Tibial nerve (tissue), 4 donors: ENCODE data around the gene CFC1.
"Not testable (repeated sequence)": the region's sequence is repeated elsewhere in the genome, so short reads cannot be mapped to it uniquely, and the experiment has no call there.

Source experiments
- EP300 ChIP-seq, 2 donors: sonication (generic); formaldehyde crosslinking; IDR thresholded peaks; one replicate each; pipeline ENCODE4 v1.6.1; 2017; ENCODE audit warnings: antibody characterized with exemption in 2 of 2, mild to moderate bottlenecking in 1 of 2
- POLR2A ChIP-seq, 2 donors: fragments of 450-650 bp; IDR thresholded peaks; one replicate each; pipeline ENCODE4 v1.6.1; 2017; ENCODE audit warnings: antibody characterized with exemption in 2 of 2, mild to moderate bottlenecking in 2 of 2, moderate library complexity in 2 of 2
- TF ChIP-seq, protein P1 (sequence below), 5 experiments: fragments of 200-600 bp in 3 of 5; fragments of 450-650 bp in 2 of 5; sonication (generic) in 3 of 5; IDR thresholded peaks; one replicate each; pipeline ENCODE4 v1.5.1; 2016 to 2019; ENCODE audit warnings: antibody characterized with exemption in 5 of 5, mild to moderate bottlenecking in 3 of 5, moderate library complexity in 2 of 5

DNA sequence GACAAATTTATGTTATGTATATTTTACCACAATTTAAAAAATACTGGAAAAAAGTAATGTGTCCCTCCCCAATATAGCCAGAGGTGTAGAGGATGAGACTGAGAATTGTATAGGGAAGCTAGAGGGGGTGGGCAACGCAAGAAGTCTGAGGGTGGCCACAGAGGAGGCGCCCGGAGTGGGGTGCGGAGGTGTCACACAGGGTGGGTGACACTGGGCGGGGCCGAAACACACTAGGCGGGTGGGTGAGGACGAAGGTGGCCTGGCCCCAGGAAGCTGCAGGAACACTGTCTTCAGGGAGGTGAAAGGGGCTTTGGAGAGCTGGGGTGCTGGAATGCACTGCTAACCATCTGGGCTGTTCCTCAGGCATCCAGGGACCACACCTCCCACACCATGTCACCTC, 42.9 kb downstream of the CFC1 start:
- TF ChIP-seq, protein P1, sequence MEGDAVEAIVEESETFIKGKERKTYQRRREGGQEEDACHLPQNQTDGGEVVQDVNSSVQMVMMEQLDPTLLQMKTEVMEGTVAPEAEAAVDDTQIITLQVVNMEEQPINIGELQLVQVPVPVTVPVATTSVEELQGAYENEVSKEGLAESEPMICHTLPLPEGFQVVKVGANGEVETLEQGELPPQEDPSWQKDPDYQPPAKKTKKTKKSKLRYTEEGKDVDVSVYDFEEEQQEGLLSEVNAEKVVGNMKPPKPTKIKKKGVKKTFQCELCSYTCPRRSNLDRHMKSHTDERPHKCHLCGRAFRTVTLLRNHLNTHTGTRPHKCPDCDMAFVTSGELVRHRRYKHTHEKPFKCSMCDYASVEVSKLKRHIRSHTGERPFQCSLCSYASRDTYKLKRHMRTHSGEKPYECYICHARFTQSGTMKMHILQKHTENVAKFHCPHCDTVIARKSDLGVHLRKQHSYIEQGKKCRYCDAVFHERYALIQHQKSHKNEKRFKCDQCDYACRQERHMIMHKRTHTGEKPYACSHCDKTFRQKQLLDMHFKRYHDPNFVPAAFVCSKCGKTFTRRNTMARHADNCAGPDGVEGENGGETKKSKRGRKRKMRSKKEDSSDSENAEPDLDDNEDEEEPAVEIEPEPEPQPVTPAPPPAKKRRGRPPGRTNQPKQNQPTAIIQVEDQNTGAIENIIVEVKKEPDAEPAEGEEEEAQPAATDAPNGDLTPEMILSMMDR (IDR thresholded peaks at IDR 0.05), result not testable (repeated sequence)
- TF ChIP-seq EP300, POLR2A (IDR thresholded peaks at IDR 0.05): not testable (repeated sequence)
